IMR-90 (cell line): ENCODE measurements around the gene CNIH2. TPM values are rescaled to one million over a fixed set of nuclear protein-coding genes. Genes with fewer than 3 reads are reported as not detected.

Source experiments
- ATAC-seq: fragments of 200-7000 bp; cut with Tn5 transposase; 2 replicates; pipeline ENCODE4 v1.9.1; 2020; ENCODE audit warnings: low read depth, mild to moderate bottlenecking, moderate library complexity
- BruUV-seq: library from RNA; stranded (reverse); fragments of 400-500 nt; replicated peaks from 2 replicates; lab custom pipeline; 2021; lab: Mats Ljungman, UMichigan
- CTCF ChIA-PET: fragments of 300-600 bp; formaldehyde crosslinking; extraction: SDS; loops from one replicate; lab custom pipeline; 2021; ENCODE audit warnings: antibody characterized with exemption; lab: Yijun Ruan, JAX
- POLR2A ChIA-PET: fragments of 300-600 bp; sonication (Branson Sonifier 250); formaldehyde crosslinking; loops from one replicate; lab custom pipeline; 2022; ENCODE audit warnings: antibody characterized with exemption; ENCODE audit not compliant: unreplicated experiment; lab: Charles Lee
- DNase-seq: peaks from one replicate; pipeline ENCODE4 v3.0.0; 2013
- H2AFZ ChIP-seq: replicated peaks from 2 replicates; pipeline ENCODE3; 2013; ENCODE audit warnings: low read length, mild to moderate bottlenecking; ENCODE audit not compliant: poor library complexity
- H2AK5ac ChIP-seq: 2 replicates; pipeline ENCODE4 v1.6.1; 2013; ENCODE audit warnings: low read depth, low read length, inconsistent platforms
- H2AK9ac ChIP-seq: replicated peaks from 2 replicates; pipeline ENCODE3; 2013; ENCODE audit warnings: mild to moderate bottlenecking, low read depth, low read length, moderate library complexity; ENCODE audit not compliant: poor library complexity
- H2BK120ac ChIP-seq: 2 replicates; pipeline ENCODE4 v1.6.1; 2013; ENCODE audit warnings: low read depth, low read length, inconsistent platforms
- H2BK15ac ChIP-seq: 3 replicates; pipeline ENCODE4 v1.6.1; 2013; ENCODE audit warnings: low read depth, low read length, inconsistent platforms
- H2BK20ac ChIP-seq: 2 replicates; pipeline ENCODE4 v1.6.1; 2013; ENCODE audit warnings: low read depth, mild to moderate bottlenecking, inconsistent platforms, low read length, moderate library complexity
- H2BK5ac ChIP-seq: 2 replicates; pipeline ENCODE4 v1.6.1; 2013; ENCODE audit warnings: mild to moderate bottlenecking, low read depth, low read length, inconsistent platforms; ENCODE audit not compliant: poor library complexity, severe bottlenecking
- H3K14ac ChIP-seq: replicated peaks from 2 replicates; pipeline ENCODE4 v1.6.1; 2013; ENCODE audit warnings: low read depth, low read length, inconsistent platforms
- H3K18ac ChIP-seq: 2 replicates; pipeline ENCODE4 v1.6.1; 2013; ENCODE audit warnings: low read depth, low read length, control low read depth
- H3K23ac ChIP-seq: 2 replicates; pipeline ENCODE4 v1.6.1; 2013; ENCODE audit warnings: low read depth, low read length, inconsistent platforms
- H3K27ac ChIP-seq: 2 replicates; pipeline ENCODE4 v1.5.1; 2013; ENCODE audit warnings: mild to moderate bottlenecking, control low read depth, low read length; ENCODE audit not compliant: insufficient read depth
- H3K27me3 ChIP-seq: 2 replicates; pipeline ENCODE4 v1.6.1; 2013; ENCODE audit warnings: low read length; ENCODE audit not compliant: control insufficient read depth, insufficient read depth
- H3K36me3 ChIP-seq: 2 replicates; pipeline ENCODE4 v1.6.1; 2013; ENCODE audit warnings: low read length, mixed read lengths; ENCODE audit not compliant: control insufficient read depth, insufficient read depth
- H3K4ac ChIP-seq: 2 replicates; pipeline ENCODE4 v1.6.1; 2013; ENCODE audit warnings: low read depth, low read length, inconsistent platforms
- H3K4me1 ChIP-seq: 2 replicates; pipeline ENCODE4 v1.6.1; 2013; ENCODE audit warnings: low read length, mixed read lengths; ENCODE audit not compliant: control insufficient read depth, insufficient read depth
- H3K4me2 ChIP-seq: 2 replicates; pipeline ENCODE4 v1.6.1; 2013; ENCODE audit warnings: low read depth, mild to moderate bottlenecking, control low read depth, low read length, moderate library complexity
- H3K4me3 ChIP-seq: 2 replicates; pipeline ENCODE4 v1.5.1; 2013; ENCODE audit warnings: low read depth, mild to moderate bottlenecking, control low read depth, low read length, moderate library complexity; ENCODE audit not compliant: insufficient read depth
- H3K56ac ChIP-seq: 2 replicates; pipeline ENCODE4 v1.6.1; 2013; ENCODE audit warnings: low read length, inconsistent platforms; ENCODE audit not compliant: insufficient read depth; ENCODE audit errors: extremely low read depth
- H3K79me1 ChIP-seq, 2 experiments: 2 replicates each; pipeline ENCODE4 v1.6.1; 2013; ENCODE audit warnings: low read length in 2 of 2, inconsistent platforms in 1 of 2, low read depth in 1 of 2
- H3K9ac ChIP-seq: 2 replicates; pipeline ENCODE4 v1.6.1; 2013; ENCODE audit warnings: low read depth, low read length, control low read depth
- H3K9me1 ChIP-seq: 2 replicates; pipeline ENCODE4 v1.6.1; 2013; ENCODE audit warnings: low read length, inconsistent platforms; ENCODE audit not compliant: insufficient read depth
- H3K9me3 ChIP-seq: 2 replicates; pipeline ENCODE4 v1.6.1; 2013; ENCODE audit warnings: low read length; ENCODE audit not compliant: control insufficient read depth, insufficient read depth
- H4K20me1 ChIP-seq: 2 replicates; pipeline ENCODE4 v1.6.1; 2013; ENCODE audit warnings: low read length, inconsistent platforms; ENCODE audit not compliant: insufficient read depth
- H4K5ac ChIP-seq: 2 replicates; pipeline ENCODE4 v1.6.1; 2013; ENCODE audit warnings: mild to moderate bottlenecking, low read depth, low read length, control low read depth
- H4K8ac ChIP-seq, 2 experiments: 2 replicates each; pipeline ENCODE4 v1.6.1; 2013; ENCODE audit warnings: low read depth in 2 of 2, low read length in 2 of 2, control low read depth in 1 of 2, inconsistent platforms in 1 of 2
- H4K91ac ChIP-seq: 2 replicates; pipeline ENCODE4 v1.6.1; 2013; ENCODE audit warnings: low read depth, low read length, inconsistent platforms; ENCODE audit not compliant: insufficient read depth
- BHLHE40 ChIP-seq: fragments of 150-350 bp; IDR thresholded peaks from 2 replicates; pipeline ENCODE4 v1.6.1; 2016; ENCODE audit warnings: mild to moderate bottlenecking, low read depth, low read length
- CEBPB ChIP-seq: IDR thresholded peaks from 2 replicates; pipeline ENCODE4 v1.6.1; 2012; ENCODE audit warnings: low read depth, low read length, improper control_type of control experiment
- ELK1 ChIP-seq: fragments of 150-350 bp; IDR thresholded peaks from 2 replicates; pipeline ENCODE4 v1.6.1; 2016; ENCODE audit warnings: low read depth, mild to moderate bottlenecking, low read length, moderate library complexity, borderline replicate concordance
- FOS ChIP-seq: fragments of 150-350 bp; IDR thresholded peaks from 2 replicates; pipeline ENCODE4 v1.6.1; 2016; ENCODE audit warnings: low read depth, low read length
- MAFK ChIP-seq: IDR thresholded peaks from 2 replicates; pipeline ENCODE4 v1.6.1; 2012; ENCODE audit warnings: low read depth, low read length, improper control_type of control experiment
- MAZ ChIP-seq: IDR thresholded peaks from 2 replicates; pipeline ENCODE4 v1.6.1; 2012; ENCODE audit warnings: low read depth, mild to moderate bottlenecking, low read length, improper control_type of control experiment, moderate library complexity, borderline replicate concordance
- MXI1 ChIP-seq: IDR thresholded peaks from 2 replicates; pipeline ENCODE4 v1.6.1; 2012; ENCODE audit warnings: low read depth, mild to moderate bottlenecking, low read length, moderate library complexity, borderline replicate concordance
- NFE2L2 ChIP-seq: fragments of 150-350 bp; IDR thresholded peaks from 2 replicates; pipeline ENCODE4 v1.6.1; 2016; ENCODE audit warnings: low read depth, mild to moderate bottlenecking, low read length
- RAD21 ChIP-seq: IDR thresholded peaks from 2 replicates; pipeline ENCODE4 v1.6.1; 2012; ENCODE audit warnings: low read length, improper control_type of control experiment
- RFX5 ChIP-seq: IDR thresholded peaks from 2 replicates; pipeline ENCODE4 v1.8.0; 2012; ENCODE audit warnings: low read depth, mild to moderate bottlenecking, low read length, moderate library complexity
- SMC3 ChIP-seq: fragments of 150-350 bp; IDR thresholded peaks from 2 replicates; pipeline ENCODE4 v1.6.1; 2016; ENCODE audit warnings: low read depth, mild to moderate bottlenecking, antibody characterized with exemption, low read length, moderate library complexity
- USF2 ChIP-seq: fragments of 150-350 bp; IDR thresholded peaks from 2 replicates; pipeline ENCODE4 v1.6.1; 2017; ENCODE audit warnings: mild to moderate bottlenecking, antibody characterized with exemption, low read length, low read depth
- WGBS, 2 experiments: methylation state at CpG; one replicate each; pipeline versions ENCODE4 v1.1.5 to v1.1.7; 2013; ENCODE audit warnings: missing lambda C conversion rate in 2 of 2; ENCODE audit not compliant: insufficient read length in 1 of 2; ENCODE audit errors: extremely low coverage in 2 of 2; 5-methylcytosine and 5-hydroxymethylcytosine counted together
- dilution Hi-C: fragments of 300-500 bp; cut with HindIII; formaldehyde crosslinking; loops from one replicate; pipeline ENCODE4 v1.14.3; 2018; ENCODE audit warnings: low sequenced_read_pairs; ENCODE audit not compliant: unreplicated experiment
- in situ Hi-C: fragments of 300-500 bp; cut with MboI; formaldehyde crosslinking; loops from 3 replicates; pipeline ENCODE4 v1.14.3; 2019; ENCODE audit warnings: low sequenced_read_pairs, inconsistent platforms, mixed read lengths
- intact Hi-C: fragments of 100-400 bp; cut with micrococcal nuclease; formaldehyde crosslinking; loops from 2 replicates; pipeline ENCODE4 v1.10.0; 2022
- polyA plus RNA-seq, 3 experiments: library from polyadenylated mRNA; depleted of rRNA; stranded (reverse); fragments of >200 nt; gene quantifications; 2 replicates each; pipeline ENCODE4 v1.2.3, GENCODE V29; 2012; ENCODE audit warnings: low replicate concordance in 1 of 3
- total RNA-seq: library from RNA; depleted of rRNA; stranded (reverse); fragments of >200 nt; gene quantifications from 2 replicates; pipeline ENCODE4 v1.2.3, GENCODE V29; 2012

Gene CNIH2
- total and polyA plus RNA-seq, 2 of the 4 experiments (the other 2 are of a cell fraction) = 0.54 to 3.4 TPM

GRCh38 chr11:66239511-66239910 is 38.5 kb upstream of the CNIH2 start:
- H3K4me3 ChIP-seq = no peak overlapping the region
- H3K27me3 ChIP-seq = no peaks in the 10 kb centered on the region
- no peak overlapping the region for H3K56ac ChIP-seq
- no peak overlapping the region for H2BK15ac ChIP-seq
- WGBS, 2 experiments = 75% methylated on average over 2 of the region's 3 CpGs; no CpG with 5 or more reads in 1 of the 2 experiments
- H3K27ac ChIP-seq = no peak overlapping the region
- H4K20me1 ChIP-seq = no peaks in the 10 kb centered on the region
- ChIA-PET POLR2A (no interaction called here), CTCF (interaction anchor here (1.2 kb wide), 1 partner anchor 16 kb away, joined by 4 read pairs; no protein-coding TSS in a partner anchor)
- ATAC-seq (no peak), DNase-seq (no peak)
- intact Hi-C loops = no loop called here
- no peak overlapping the region for H2BK5ac ChIP-seq
- H3K9ac ChIP-seq = no peak overlapping the region
- H3K79me1 ChIP-seq = no peaks in the 10 kb centered on the region
- H2AFZ ChIP-seq = no peak overlapping the region
- no peak for TF ChIP-seq MAFK
- TF ChIP-seq USF2 = no peak
- TF ChIP-seq FOS = no peak
- TF ChIP-seq MXI1 = no peak
- no peak for TF ChIP-seq ELK1
- no peak for TF ChIP-seq RFX5
- no peak for TF ChIP-seq MAZ
- TF ChIP-seq SMC3 = no peak
- no peak for TF ChIP-seq BHLHE40
- TF ChIP-seq CEBPB = no peak
- no peak for TF ChIP-seq NFE2L2
- TF ChIP-seq RAD21 = no peak
- H2BK20ac ChIP-seq = no peak overlapping the region
- BruUV-seq = no TSS peak
- no peak overlapping the region for H2AK5ac ChIP-seq
- no peak overlapping the region for H2AK9ac ChIP-seq
- no peaks in the 10 kb centered on the region for H3K9me3 ChIP-seq
- H4K8ac ChIP-seq = no peak overlapping the region
- in situ Hi-C loops = no loop called here
- no peaks in the 10 kb centered on the region for H3K4me1 ChIP-seq
- no peak overlapping the region for H4K91ac ChIP-seq
- no peaks in the 10 kb centered on the region for H3K9me1 ChIP-seq
- H2BK120ac ChIP-seq = no peak overlapping the region
- no peak overlapping the region for H4K5ac ChIP-seq
- no peak overlapping the region for H3K14ac ChIP-seq
- no peak overlapping the region for H3K4me2 ChIP-seq
- dilution Hi-C loops = no loop called here
- no peak overlapping the region for H3K23ac ChIP-seq
- H3K18ac ChIP-seq = no peak overlapping the region
- no peak overlapping the region for H3K4ac ChIP-seq
- H3K36me3 ChIP-seq = peaks cover 61% of the 10 kb centered on the region
